ENCODE data around the gene DIO3.

- no peak for TF ChIP-seq CTCF (IDR thresholded peaks at IDR 0.05; ENCODE audit: low read depth, low read length, poor library complexity, severe bottlenecking)
- TF ChIP-seq EZH2phosphoT487 (IDR thresholded peaks at IDR 0.05; ENCODE audit: borderline replicate concordance, low read length) = no peak
These were observed 32.2 kb upstream of the DIO3 start for GRCh38 chr14:101529079-101529478.
